KMS-11 (cell line): Measurements from ENCODE around the gene FBXW8.

ENCODE experiments used
- H2AFZ ChIP-seq: fragments of 200-600 bp; sonication (generic); 2 replicates; pipeline ENCODE4 v1.6.1; 2016; ENCODE audit warnings: antibody characterized with exemption, mixed run types, low read depth
- H3K27ac ChIP-seq: fragments of 200-600 bp; sonication (generic); 2 replicates; pipeline ENCODE4 v1.6.1; 2016; ENCODE audit warnings: mild to moderate bottlenecking, mixed run types
- H3K27me3 ChIP-seq: fragments of 200-600 bp; sonication (generic); 2 replicates; pipeline ENCODE4 v1.6.1; 2017; ENCODE audit warnings: mild to moderate bottlenecking, low read depth, mixed run types, moderate library complexity; ENCODE audit not compliant: insufficient read depth
- H3K36me3 ChIP-seq: fragments of 200-600 bp; sonication (generic); 2 replicates; pipeline ENCODE4 v1.6.1; 2017; ENCODE audit warnings: mild to moderate bottlenecking, mixed run types; ENCODE audit not compliant: insufficient read depth
- H3K4me1 ChIP-seq: fragments of 200-600 bp; sonication (generic); 2 replicates; pipeline ENCODE4 v1.6.1; 2016; ENCODE audit warnings: mild to moderate bottlenecking, low read depth, mixed run types; ENCODE audit not compliant: poor library complexity, severe bottlenecking
- H3K4me2 ChIP-seq: fragments of 200-600 bp; sonication (generic); 2 replicates; pipeline ENCODE4 v1.7.0; 2016; ENCODE audit warnings: mild to moderate bottlenecking, mixed run types
- H3K4me3 ChIP-seq: fragments of 200-600 bp; sonication (generic); IDR thresholded peaks from 2 replicates; pipeline ENCODE4 v1.6.1; 2017; ENCODE audit warnings: low read depth, low read length, mixed read lengths; ENCODE audit not compliant: insufficient read depth
- H3K79me2 ChIP-seq: fragments of 200-600 bp; sonication (generic); 2 replicates; pipeline ENCODE4 v1.6.1; 2016; ENCODE audit warnings: low read depth, mixed run types; ENCODE audit not compliant: insufficient read depth
- H3K9ac ChIP-seq: fragments of 200-600 bp; sonication (generic); 2 replicates; pipeline ENCODE4 v1.6.1; 2016; ENCODE audit warnings: mild to moderate bottlenecking, mixed run types
- H4K20me1 ChIP-seq: fragments of 200-600 bp; sonication (generic); 2 replicates; pipeline ENCODE4 v1.6.1; 2016; ENCODE audit warnings: mild to moderate bottlenecking, mixed run types; ENCODE audit not compliant: insufficient read depth
- CTCF ChIP-seq: fragments of 200-600 bp; sonication (generic); conservative IDR thresholded peaks from 2 replicates; pipeline ENCODE4 v1.6.1; 2017; ENCODE audit warnings: low read depth, mild to moderate bottlenecking, antibody characterized with exemption, low read length, moderate library complexity, mixed read lengths

FBXW8 gene

GRCh38 chr12:117079487-117079886 lies 168.7 kb downstream of the FBXW8 start:
- no peaks in the 10 kb centered on the region for H3K79me2 ChIP-seq
- peaks cover 3% of the 10 kb centered on the region for H3K4me1 ChIP-seq
- no peak overlapping the region for H3K27ac ChIP-seq
- no peaks in the 10 kb centered on the region for H4K20me1 ChIP-seq
- no peak overlapping the region for H2AFZ ChIP-seq
- H3K4me2 ChIP-seq: no peak overlapping the region
- TF ChIP-seq CTCF: no peak
- H3K27me3 ChIP-seq: no peaks in the 10 kb centered on the region
- H3K36me3 ChIP-seq: no peaks in the 10 kb centered on the region
- H3K9ac ChIP-seq: no peak overlapping the region
- H3K4me3 ChIP-seq: no peak overlapping the region

GRCh38 chr12:117080661-117081144 lies 170.0 kb downstream of the FBXW8 start:
- Histone ChIP-seq H3K27ac (no peak overlapping the region), H3K4me2 (no peak overlapping the region), H3K4me1 (peaks cover 3% of the 10 kb centered on the region), H2AFZ (no peak overlapping the region), H3K9ac (no peak overlapping the region), H3K36me3 (no peaks in the 10 kb centered on the region), H4K20me1 (no peaks in the 10 kb centered on the region), H3K4me3 (no peak overlapping the region), H3K79me2 (no peaks in the 10 kb centered on the region), H3K27me3 (no peaks in the 10 kb centered on the region)
- no peak for TF ChIP-seq CTCF
